HepG2 (cell line): Measurements from ENCODE around the gene INSYN2B. TPM values are rescaled to one million over a fixed set of nuclear protein-coding genes. Genes with fewer than 3 reads are reported as not detected.

Experiments used
- ATAC-seq: fragments of 200-7000 bp; cut with Tn5 transposase; 3 replicates; pipeline ENCODE4 v1.9.1; 2020; ENCODE audit warnings: mild to moderate bottlenecking, moderate library complexity
- BruUV-seq: library from RNA; stranded (reverse); fragments of 400-500 nt; replicated peaks from 2 replicates; lab custom pipeline; 2021; lab: Mats Ljungman, UMichigan
- CTCF ChIA-PET: fragments of 300-600 bp; formaldehyde crosslinking; extraction: SDS; loops from one replicate; lab custom pipeline; 2021; ENCODE audit warnings: low total read pairs, inconsistent platforms, low intra/inter-chr PET ratio; lab: Yijun Ruan, JAX
- POLR2A ChIA-PET: fragments of 350-600 bp; sonication (Branson Sonifier 250); formaldehyde crosslinking; loops from one replicate; lab custom pipeline; 2020; ENCODE audit warnings: antibody characterized with exemption, inconsistent platforms; lab: Yijun Ruan, JAX
- DNase-seq: peaks from one replicate; pipeline ENCODE4 v3.0.0-alpha.2; 2015; ENCODE audit warnings: low spot score
- FAIRE-seq: peaks from 3 replicates; lab custom pipeline; 2011; peaks lifted over from hg19 to GRCh38; lab: Jason Lieb, UNC
- H2AFZ ChIP-seq: one replicate; pipeline ENCODE4 v1.6.1; 2011; ENCODE audit warnings: low read length, inconsistent platforms
- H3K27ac ChIP-seq: fragments of 300-600 bp; 3 replicates; pipeline ENCODE4 v1.8.0; 2011; ENCODE audit warnings: mixed run types, mild to moderate bottlenecking, mixed read lengths, low read length, inconsistent platforms; ENCODE audit not compliant: insufficient read depth; ENCODE audit errors: extremely low read length
- H3K27me3 ChIP-seq, 2 experiments: fragments of 200-600 bp in 1 of 2; 2 replicates in 1 of 2; 3 replicates in 1 of 2; pipeline versions ENCODE4 v1.6.0 to v1.8.0; 2011; ENCODE audit warnings: low read length in 2 of 2, mild to moderate bottlenecking in 2 of 2, moderate library complexity in 2 of 2, inconsistent platforms in 1 of 2; ENCODE audit not compliant: insufficient read depth in 2 of 2, control insufficient read depth in 1 of 2
- H3K36me3 ChIP-seq, 2 experiments: fragments of 200-600 bp in 1 of 2; replicated peaks in 1 of 2; 2 replicates in 1 of 2; 3 replicates in 1 of 2; pipeline versions ENCODE4 v1.5.1 to v1.8.0; 2011; ENCODE audit warnings: low read length in 2 of 2, inconsistent platforms in 1 of 2; ENCODE audit not compliant: insufficient read depth in 2 of 2, control insufficient read depth in 1 of 2
- H3K4me1 ChIP-seq: 2 replicates; pipeline ENCODE4 v1.5.1; 2012; ENCODE audit warnings: low read length, inconsistent platforms; ENCODE audit not compliant: insufficient read depth
- H3K4me2 ChIP-seq: 2 replicates; pipeline ENCODE4 v1.6.0; 2011; ENCODE audit warnings: low read depth, low read length, inconsistent platforms
- H3K4me3 ChIP-seq, 3 experiments: fragments of 200-600 bp in 1 of 3; sonication (generic), shearing (Covaris generic) in 1 of 3; replicated peaks in 1 of 3; 2 replicates each; pipeline ENCODE4 v1.5.1; 2011 to 2016; ENCODE audit warnings: low read length in 3 of 3, inconsistent platforms in 2 of 3, low read depth in 2 of 3, mild to moderate bottlenecking in 2 of 3, control low read depth in 1 of 3, mixed read lengths in 1 of 3; ENCODE audit not compliant: insufficient read depth in 1 of 3
- H3K79me2 ChIP-seq: one replicate; pipeline ENCODE4 v1.6.1; 2011; ENCODE audit warnings: low read length, inconsistent platforms; ENCODE audit not compliant: insufficient read depth
- H3K9ac ChIP-seq: 2 replicates; pipeline ENCODE4 v1.6.0; 2011; ENCODE audit warnings: mild to moderate bottlenecking, low read depth, low read length, inconsistent platforms; ENCODE audit not compliant: insufficient read depth
- H3K9me3 ChIP-seq: 2 replicates; pipeline ENCODE4 v1.5.1; 2012; ENCODE audit warnings: mild to moderate bottlenecking, low read length
- H4K20me1 ChIP-seq: 2 replicates; pipeline ENCODE4 v1.6.0; 2011; ENCODE audit warnings: inconsistent platforms, mild to moderate bottlenecking, low read length, moderate library complexity; ENCODE audit not compliant: insufficient read depth
- FOXM1 ChIP-seq: sonication (generic); formaldehyde crosslinking; IDR thresholded peaks from 2 replicates; pipeline ENCODE4 v1.5.0; 2020; ENCODE audit warnings: missing genetic modification reagents
- HNRNPK ChIP-seq: fragments of 200-400 bp; formaldehyde crosslinking; IDR thresholded peaks from 2 replicates; pipeline ENCODE4 v1.6.1; 2018; ENCODE audit warnings: low read length, low read depth, moderate library complexity, mild to moderate bottlenecking; ENCODE audit not compliant: poor library complexity, severe bottlenecking
- MAFF ChIP-seq: IDR thresholded peaks from 2 replicates; pipeline ENCODE4 v1.6.1; 2011; ENCODE audit warnings: low read depth, low read length, improper control_type of control experiment
- MTA3 ChIP-seq: sonication (generic); formaldehyde crosslinking; IDR thresholded peaks from 2 replicates; pipeline ENCODE4 v1.4.0; 2020; ENCODE audit warnings: missing genetic modification reagents
- POLR2G ChIP-seq: fragments of 200-400 bp; formaldehyde crosslinking; IDR thresholded peaks from 2 replicates; pipeline ENCODE4 v1.6.1; 2018; ENCODE audit warnings: mild to moderate bottlenecking, low read depth, low read length, moderate library complexity
- SIN3B ChIP-seq: fragments of 150-350 bp; IDR thresholded peaks from 2 replicates; pipeline ENCODE4 v1.6.1; 2014; ENCODE audit warnings: low read length
- YEATS2 ChIP-seq: sonication (generic); formaldehyde crosslinking; IDR thresholded peaks from 2 replicates; pipeline ENCODE4 v1.4.0; 2020; ENCODE audit warnings: missing genetic modification reagents, borderline replicate concordance
- ZNF264 ChIP-seq: sonication (generic); formaldehyde crosslinking; IDR thresholded peaks from 2 replicates; pipeline ENCODE4 v1.4.0; 2020; ENCODE audit warnings: missing genetic modification reagents
- ZNF383 ChIP-seq: sonication (generic); formaldehyde crosslinking; IDR thresholded peaks from 2 replicates; pipeline ENCODE4 v1.4.0; 2020; ENCODE audit warnings: missing genetic modification reagents, mild to moderate bottlenecking, borderline replicate concordance
- ZNF670 ChIP-seq: sonication (generic); formaldehyde crosslinking; IDR thresholded peaks from 2 replicates; pipeline ENCODE4 v1.8.0; 2022; ENCODE audit warnings: mild to moderate bottlenecking, missing genetic modification reagents, borderline replicate concordance
- WGBS: methylation state at CpG from one replicate; pipeline ENCODE4 v1.1.6; 2017; ENCODE audit warnings: low lambda C conversion rate; 5-methylcytosine and 5-hydroxymethylcytosine counted together
- in situ Hi-C: cut with HindIII; loops from 2 replicates; pipeline ENCODE4 v1.10.0; 2017; ENCODE audit warnings: low pct_unique_long_range_greater_than_20kb; ENCODE audit not compliant: extremely low pct_ligation_motif_present
- intact Hi-C: fragments of 100-400 bp; cut with micrococcal nuclease; formaldehyde crosslinking; loops from one replicate; pipeline ENCODE4 v1.10.0; 2022; ENCODE audit not compliant: unreplicated experiment
- polyA plus RNA-seq, 8 experiments: library from polyadenylated mRNA; depleted of rRNA in 3 of 8; stranded (reverse) in 7 of 8; unstranded in 1 of 8; fragments of >200 nt; fragmentation: Illumina TruSeq in 4 of 8; extraction: Trizol in 4 of 8; gene quantifications; 2 replicates each; pipeline versions ENCODE4 v1.2.1 to v1.2.3, GENCODE V29; 2011 to 2016; ENCODE audit warnings: low read depth in 4 of 8, missing spikeins in 1 of 8, mixed read lengths in 1 of 8; ENCODE audit not compliant: insufficient read depth in 1 of 8
- total RNA-seq, 5 experiments: library from RNA; depleted of rRNA; stranded (reverse); fragments of >200 nt; fragmentation: Illumina TruSeq; extraction: Trizol; gene quantifications; 2 replicates each; pipeline ENCODE4 v1.2.3, GENCODE V29; 2016; ENCODE audit warnings: low read depth in 1 of 5
- TF ChIP-seq, protein P1 (sequence below): sonication (generic); formaldehyde crosslinking; IDR thresholded peaks from 2 replicates; pipeline ENCODE4 v1.9.0; 2021; ENCODE audit warnings: missing genetic modification reagents, borderline replicate concordance
- TF ChIP-seq, protein P2 (sequence below): sonication (generic); formaldehyde crosslinking; IDR thresholded peaks from 2 replicates; pipeline ENCODE4 v1.8.0; 2022; ENCODE audit warnings: missing genetic modification reagents, mild to moderate bottlenecking, borderline replicate concordance
- TF ChIP-seq, protein P3 (sequence below): sonication (generic); formaldehyde crosslinking; IDR thresholded peaks from 2 replicates; pipeline ENCODE4 v1.5.1; 2020; ENCODE audit warnings: mild to moderate bottlenecking, missing genetic modification reagents
- TF ChIP-seq, protein P4 (sequence below), 2 experiments: fragments of 450-650 bp in 1 of 2; sonication (generic) in 1 of 2; formaldehyde crosslinking; IDR thresholded peaks; 2 replicates each; pipeline versions ENCODE4 v1.5.0 to v1.8.0; 2020 to 2022; ENCODE audit warnings: mild to moderate bottlenecking in 1 of 2, missing genetic modification reagents in 1 of 2
- TF ChIP-seq, protein P5 (sequence below): sonication (generic); formaldehyde crosslinking; IDR thresholded peaks from 2 replicates; pipeline ENCODE4 v1.4.0; 2020; ENCODE audit warnings: mild to moderate bottlenecking, missing genetic modification reagents

Gene INSYN2B
- total and polyA plus RNA-seq, 2 of the 13 experiments (the other 11 are each of a cell fraction or from before 2014, with no cell fraction given): not detected

DNA sequence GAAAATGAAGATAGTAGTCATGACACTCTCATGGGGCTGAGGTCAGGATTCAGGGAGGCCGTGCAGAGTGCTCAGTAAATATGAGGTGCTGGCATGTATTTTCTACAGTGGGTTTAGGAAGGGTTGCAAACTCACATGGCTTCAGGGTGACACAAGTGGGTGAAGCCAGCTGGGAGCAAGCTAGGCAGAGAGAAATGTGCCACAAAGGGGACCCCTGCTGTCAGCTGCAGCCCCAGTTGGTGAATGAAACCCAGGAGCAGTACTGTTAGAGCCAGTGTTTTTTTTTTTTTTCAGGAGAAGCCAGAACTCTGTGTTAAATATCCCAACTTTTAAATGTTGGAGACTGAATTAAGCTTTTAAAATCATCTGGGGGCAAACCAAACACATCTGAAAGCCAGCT, 75.3 kb downstream of the INSYN2B start:
- ChIA-PET CTCF (no interaction called here), POLR2A (no interaction called here)
- Histone ChIP-seq H3K9me3 (no peaks in the 10 kb centered on the region), H3K27ac (no peak overlapping the region), H3K36me3 (no peaks in the 10 kb centered on the region), H3K4me1 (no peaks in the 10 kb centered on the region), H2AFZ (no peak overlapping the region), H3K4me3 (no peak overlapping the region), H3K79me2 (no peaks in the 10 kb centered on the region), H3K4me2 (no peak overlapping the region), H4K20me1 (no peaks in the 10 kb centered on the region), H3K9ac (no peak overlapping the region), H3K27me3 (no peaks in the 10 kb centered on the region; a peak in 2 of 5 replicates)
- ATAC-seq (no peak), DNase-seq (no peak), FAIRE-seq (no peak)
- intact Hi-C loops (no loop called here), in situ Hi-C loops (no loop called here)
- BruUV-seq: no TSS peak
- WGBS: 0% methylated on average over 1 of the region's 1 CpG
- TF ChIP-seq MAFF: no peak
- no peak for TF ChIP-seq ZNF383 (CRISPR knock-in tag)
- TF ChIP-seq, protein P1, sequence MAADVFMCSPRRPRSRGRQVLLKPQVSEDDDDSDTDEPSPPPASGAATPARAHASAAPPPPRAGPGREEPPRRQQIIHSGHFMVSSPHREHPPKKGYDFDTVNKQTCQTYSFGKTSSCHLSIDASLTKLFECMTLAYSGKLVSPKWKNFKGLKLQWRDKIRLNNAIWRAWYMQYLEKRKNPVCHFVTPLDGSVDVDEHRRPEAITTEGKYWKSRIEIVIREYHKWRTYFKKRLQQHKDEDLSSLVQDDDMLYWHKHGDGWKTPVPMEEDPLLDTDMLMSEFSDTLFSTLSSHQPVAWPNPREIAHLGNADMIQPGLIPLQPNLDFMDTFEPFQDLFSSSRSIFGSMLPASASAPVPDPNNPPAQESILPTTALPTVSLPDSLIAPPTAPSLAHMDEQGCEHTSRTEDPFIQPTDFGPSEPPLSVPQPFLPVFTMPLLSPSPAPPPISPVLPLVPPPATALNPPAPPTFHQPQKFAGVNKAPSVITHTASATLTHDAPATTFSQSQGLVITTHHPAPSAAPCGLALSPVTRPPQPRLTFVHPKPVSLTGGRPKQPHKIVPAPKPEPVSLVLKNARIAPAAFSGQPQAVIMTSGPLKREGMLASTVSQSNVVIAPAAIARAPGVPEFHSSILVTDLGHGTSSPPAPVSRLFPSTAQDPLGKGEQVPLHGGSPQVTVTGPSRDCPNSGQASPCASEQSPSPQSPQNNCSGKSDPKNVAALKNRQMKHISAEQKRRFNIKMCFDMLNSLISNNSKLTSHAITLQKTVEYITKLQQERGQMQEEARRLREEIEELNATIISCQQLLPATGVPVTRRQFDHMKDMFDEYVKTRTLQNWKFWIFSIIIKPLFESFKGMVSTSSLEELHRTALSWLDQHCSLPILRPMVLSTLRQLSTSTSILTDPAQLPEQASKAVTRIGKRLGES: no peak
- TF ChIP-seq POLR2G: no peak
- TF ChIP-seq ZNF264 (CRISPR knock-in tag): no peak
- TF ChIP-seq, protein P2, sequence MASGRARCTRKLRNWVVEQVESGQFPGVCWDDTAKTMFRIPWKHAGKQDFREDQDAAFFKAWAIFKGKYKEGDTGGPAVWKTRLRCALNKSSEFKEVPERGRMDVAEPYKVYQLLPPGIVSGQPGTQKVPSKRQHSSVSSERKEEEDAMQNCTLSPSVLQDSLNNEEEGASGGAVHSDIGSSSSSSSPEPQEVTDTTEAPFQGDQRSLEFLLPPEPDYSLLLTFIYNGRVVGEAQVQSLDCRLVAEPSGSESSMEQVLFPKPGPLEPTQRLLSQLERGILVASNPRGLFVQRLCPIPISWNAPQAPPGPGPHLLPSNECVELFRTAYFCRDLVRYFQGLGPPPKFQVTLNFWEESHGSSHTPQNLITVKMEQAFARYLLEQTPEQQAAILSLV (CRISPR knock-in tag): no peak
- TF ChIP-seq SIN3B: no peak
- no peak for TF ChIP-seq FOXM1
- TF ChIP-seq YEATS2: no peak
- TF ChIP-seq, protein P3, sequence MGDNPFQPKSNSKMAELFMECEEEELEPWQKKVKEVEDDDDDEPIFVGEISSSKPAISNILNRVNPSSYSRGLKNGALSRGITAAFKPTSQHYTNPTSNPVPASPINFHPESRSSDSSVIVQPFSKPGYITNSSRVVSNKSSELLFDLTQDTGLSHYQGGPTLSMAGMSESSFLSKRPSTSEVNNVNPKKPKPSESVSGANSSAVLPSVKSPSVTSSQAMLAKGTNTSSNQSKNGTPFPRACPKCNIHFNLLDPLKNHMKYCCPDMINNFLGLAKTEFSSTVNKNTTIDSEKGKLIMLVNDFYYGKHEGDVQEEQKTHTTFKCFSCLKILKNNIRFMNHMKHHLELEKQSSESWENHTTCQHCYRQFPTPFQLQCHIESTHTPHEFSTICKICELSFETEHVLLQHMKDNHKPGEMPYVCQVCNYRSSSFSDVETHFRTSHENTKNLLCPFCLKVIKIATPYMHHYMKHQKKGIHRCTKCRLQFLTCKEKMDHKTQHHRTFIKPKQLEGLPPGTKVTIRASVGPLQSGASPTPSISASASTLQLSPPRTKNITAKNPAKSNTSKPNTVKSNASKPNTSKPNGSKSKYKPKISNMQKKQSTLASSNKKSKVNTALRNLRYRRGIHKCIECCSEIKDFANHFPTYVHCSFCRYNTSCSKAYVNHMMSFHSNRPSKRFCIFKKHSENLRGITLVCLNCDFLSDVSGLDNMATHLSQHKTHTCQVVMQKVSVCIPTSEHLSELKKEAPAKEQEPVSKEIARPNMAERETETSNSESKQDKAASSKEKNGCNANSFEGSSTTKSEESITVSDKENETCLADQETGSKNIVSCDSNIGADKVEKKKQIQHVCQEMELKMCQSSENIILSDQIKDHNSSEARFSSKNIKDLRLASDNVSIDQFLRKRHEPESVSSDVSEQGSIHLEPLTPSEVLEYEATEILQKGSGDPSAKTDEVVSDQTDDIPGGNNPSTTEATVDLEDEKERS (CRISPR knock-in tag): no peak
- no peak for TF ChIP-seq MTA3 (CRISPR knock-in tag)
- no peak for TF ChIP-seq HNRNPK
- no peak for TF ChIP-seq ZNF670 (CRISPR knock-in tag)
- TF ChIP-seq, protein P4, sequence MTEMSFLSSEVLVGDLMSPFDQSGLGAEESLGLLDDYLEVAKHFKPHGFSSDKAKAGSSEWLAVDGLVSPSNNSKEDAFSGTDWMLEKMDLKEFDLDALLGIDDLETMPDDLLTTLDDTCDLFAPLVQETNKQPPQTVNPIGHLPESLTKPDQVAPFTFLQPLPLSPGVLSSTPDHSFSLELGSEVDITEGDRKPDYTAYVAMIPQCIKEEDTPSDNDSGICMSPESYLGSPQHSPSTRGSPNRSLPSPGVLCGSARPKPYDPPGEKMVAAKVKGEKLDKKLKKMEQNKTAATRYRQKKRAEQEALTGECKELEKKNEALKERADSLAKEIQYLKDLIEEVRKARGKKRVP (CRISPR knock-in tag; IDR thresholded peaks at IDR 0.05): no peak
- TF ChIP-seq, protein P5, sequence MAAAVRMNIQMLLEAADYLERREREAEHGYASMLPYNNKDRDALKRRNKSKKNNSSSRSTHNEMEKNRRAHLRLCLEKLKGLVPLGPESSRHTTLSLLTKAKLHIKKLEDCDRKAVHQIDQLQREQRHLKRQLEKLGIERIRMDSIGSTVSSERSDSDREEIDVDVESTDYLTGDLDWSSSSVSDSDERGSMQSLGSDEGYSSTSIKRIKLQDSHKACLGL (CRISPR knock-in tag): no peak
